NT2/D1 (cell line): ENCODE results near the gene COPE.

ENCODE experiments used
- SUZ12 ChIP-seq: IDR thresholded peaks from 2 replicates; pipeline ENCODE4 v1.6.1; 2011; ENCODE audit not compliant: insufficient read length, insufficient read depth; ENCODE audit errors: extremely low read depth
- ZNF274 ChIP-seq: IDR thresholded peaks from 2 replicates; pipeline ENCODE4 v1.6.1; 2011; ENCODE audit warnings: mild to moderate bottlenecking, low read depth, low read length

DNA sequence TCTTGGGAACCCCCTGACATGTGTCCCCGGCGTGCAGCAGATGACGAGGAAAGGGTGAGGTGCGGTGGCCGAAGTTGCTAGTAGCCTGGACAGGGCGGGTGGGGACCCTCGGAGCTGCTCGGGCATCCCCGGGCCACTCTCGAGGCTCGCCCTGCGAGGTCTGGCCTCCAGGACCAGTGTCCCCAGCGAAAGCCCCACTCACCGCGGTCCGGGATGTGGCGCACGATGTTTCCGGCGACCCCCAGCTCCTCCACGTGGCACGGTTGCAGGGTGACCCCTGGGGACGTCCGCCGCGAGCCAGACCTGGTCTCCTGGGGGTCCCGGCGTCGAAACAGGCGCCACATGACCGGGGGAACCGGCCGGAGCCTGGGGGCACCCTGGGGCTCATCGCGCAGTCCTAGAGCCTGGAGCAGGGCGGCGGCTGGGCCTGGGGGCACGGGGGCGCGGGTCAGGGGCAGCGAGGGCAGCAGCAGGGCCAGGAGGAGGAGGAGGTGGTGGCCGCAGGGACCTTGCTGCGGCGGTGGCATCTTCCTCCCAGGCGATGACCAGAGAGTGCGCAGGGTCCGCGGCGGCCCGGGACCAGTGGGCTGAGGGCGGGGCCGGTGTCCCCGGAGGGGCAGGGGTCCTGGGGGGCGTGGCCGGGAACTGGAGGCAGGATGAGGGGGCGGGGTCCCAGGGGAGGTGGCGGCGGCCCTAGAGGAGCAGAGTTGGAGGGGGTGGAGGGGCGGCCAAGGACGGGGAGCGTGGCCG lies 49.2 kb downstream of the COPE start:
- TF ChIP-seq SUZ12 = no peak
- no peak for TF ChIP-seq ZNF274
